Measurements from ENCODE around the gene CTR9.

DNA sequence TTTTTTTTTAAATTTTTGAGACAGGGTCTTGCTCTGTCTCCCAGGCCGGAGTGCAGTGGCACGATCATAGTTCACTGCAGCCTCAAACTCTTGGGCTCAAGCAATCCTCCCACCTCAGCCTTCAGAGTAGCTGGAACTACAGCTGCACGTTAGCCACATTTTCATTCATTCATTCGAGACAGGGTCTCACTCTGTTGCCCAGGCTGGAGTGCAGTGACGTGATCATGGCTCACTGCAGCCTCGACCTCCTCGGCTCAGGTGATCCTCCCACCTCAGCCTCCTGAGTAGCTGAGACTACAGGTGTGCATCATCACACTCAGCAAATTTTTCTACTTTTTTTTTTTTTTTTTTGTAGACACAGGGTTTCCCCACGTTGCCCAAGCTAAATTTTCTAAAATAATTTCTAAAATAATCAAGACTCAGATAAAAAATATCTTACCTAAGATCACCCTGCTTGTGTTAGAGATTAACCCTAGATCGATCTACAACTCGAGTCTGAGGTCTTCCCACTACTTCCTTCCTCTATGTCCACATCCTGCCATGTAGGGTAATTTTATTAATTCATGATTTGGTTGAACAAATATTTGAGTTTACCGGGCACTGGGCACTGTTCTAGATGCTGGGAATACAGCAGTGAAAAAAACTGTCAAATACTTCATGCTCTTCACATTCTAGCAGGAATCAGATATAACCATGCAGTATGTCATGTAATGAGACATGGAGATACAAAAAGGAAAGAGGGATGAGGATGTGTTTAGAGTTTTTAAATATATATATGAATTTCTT, 42.6 kb downstream of the CTR9 start:
- TF ChIP-seq, protein P1, sequence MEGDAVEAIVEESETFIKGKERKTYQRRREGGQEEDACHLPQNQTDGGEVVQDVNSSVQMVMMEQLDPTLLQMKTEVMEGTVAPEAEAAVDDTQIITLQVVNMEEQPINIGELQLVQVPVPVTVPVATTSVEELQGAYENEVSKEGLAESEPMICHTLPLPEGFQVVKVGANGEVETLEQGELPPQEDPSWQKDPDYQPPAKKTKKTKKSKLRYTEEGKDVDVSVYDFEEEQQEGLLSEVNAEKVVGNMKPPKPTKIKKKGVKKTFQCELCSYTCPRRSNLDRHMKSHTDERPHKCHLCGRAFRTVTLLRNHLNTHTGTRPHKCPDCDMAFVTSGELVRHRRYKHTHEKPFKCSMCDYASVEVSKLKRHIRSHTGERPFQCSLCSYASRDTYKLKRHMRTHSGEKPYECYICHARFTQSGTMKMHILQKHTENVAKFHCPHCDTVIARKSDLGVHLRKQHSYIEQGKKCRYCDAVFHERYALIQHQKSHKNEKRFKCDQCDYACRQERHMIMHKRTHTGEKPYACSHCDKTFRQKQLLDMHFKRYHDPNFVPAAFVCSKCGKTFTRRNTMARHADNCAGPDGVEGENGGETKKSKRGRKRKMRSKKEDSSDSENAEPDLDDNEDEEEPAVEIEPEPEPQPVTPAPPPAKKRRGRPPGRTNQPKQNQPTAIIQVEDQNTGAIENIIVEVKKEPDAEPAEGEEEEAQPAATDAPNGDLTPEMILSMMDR (conservative IDR thresholded peaks at IDR 0.05; ENCODE audit: low read depth, low read length): no peak
- no peak for TF ChIP-seq EZH2 (IDR thresholded peaks at IDR 0.05; ENCODE audit: borderline replicate concordance, low read depth, low read length, poor library complexity, severe bottlenecking)

Data from A673 (cell line).